Stimulated activated CD8-positive, alpha-beta memory T cell treated with anti-CD3 and anti-CD28 coated beads, Interleukin-15, amount 100 ng/mL, for 1 hour (primary cell): Measurements from ENCODE around the gene ANKS6.

Experiments
- DNase-seq: peaks from one replicate; pipeline ENCODE4 v3.0.0-alpha.2; 2020; ENCODE audit warnings: low read depth

The ANKS6 gene

GRCh38 chr9:98732801-98733200, 63.6 kb downstream of the ANKS6 start:
- no peak for DNase-seq

DNA sequence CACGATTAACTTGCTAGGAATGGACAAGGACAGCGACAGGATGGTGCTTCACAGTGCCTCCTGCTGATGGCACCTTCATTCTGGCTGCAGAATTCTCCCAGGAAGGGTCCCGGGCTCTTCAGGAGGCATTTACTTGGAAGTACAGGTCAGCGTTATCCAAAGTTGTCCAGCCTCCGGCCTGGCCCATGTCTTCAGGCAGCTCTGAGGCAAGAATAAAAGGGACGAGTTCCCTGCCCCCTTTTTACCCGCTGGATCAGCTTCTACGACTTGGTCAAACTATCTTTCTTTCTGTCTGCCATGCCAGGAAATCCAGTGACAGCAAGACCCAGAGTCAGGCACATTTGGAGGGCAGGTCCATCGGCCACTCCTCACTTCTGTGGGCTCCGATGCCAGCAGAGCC, 64.3 kb downstream of the ANKS6 start:
- no peak for DNase-seq

DNA sequence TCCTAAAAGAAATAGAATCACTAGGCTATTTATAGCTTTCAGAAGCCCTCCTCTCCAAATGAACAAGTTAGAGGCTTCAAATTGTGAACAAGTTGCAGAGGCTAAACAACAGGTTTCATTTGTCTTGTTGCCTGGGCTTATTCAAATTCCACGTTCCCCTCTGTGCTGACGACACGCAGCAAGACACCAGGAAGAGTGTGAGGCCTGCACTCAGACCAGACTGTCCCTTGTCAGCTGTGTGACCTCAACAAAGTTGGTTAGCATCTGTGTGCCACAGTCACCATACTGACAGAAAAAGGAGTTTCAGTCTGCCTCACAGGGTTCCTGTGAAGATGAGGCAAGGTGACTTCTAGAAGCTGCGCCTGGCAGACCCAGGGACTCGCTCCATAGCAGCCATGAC, 65.5 kb downstream of the ANKS6 start:
- DNase-seq: no peak

GRCh38 chr9:98728500-98728899, 67.9 kb downstream of the ANKS6 start:
- DNase-seq: no peak

DNA sequence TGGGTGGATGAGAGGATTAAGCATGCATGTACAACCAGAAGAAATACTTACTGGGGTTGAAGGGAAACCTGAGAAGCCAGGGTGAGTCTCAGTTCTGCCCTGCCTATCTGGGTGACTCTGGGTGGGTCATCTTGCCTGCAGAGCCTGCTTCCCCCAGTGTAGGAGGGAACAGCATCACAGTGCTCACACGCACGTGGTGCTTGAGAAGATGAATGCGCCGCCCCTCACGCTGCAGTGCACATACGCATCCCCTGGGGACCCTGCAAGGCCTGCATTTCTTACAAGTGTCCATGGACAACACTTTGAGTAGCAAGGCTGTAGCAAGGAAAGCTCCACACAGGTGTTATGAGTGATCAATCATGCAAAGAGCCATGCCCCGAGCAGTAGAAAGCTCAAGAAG, 68.9 kb downstream of the ANKS6 start:
- no peak for DNase-seq

DNA sequence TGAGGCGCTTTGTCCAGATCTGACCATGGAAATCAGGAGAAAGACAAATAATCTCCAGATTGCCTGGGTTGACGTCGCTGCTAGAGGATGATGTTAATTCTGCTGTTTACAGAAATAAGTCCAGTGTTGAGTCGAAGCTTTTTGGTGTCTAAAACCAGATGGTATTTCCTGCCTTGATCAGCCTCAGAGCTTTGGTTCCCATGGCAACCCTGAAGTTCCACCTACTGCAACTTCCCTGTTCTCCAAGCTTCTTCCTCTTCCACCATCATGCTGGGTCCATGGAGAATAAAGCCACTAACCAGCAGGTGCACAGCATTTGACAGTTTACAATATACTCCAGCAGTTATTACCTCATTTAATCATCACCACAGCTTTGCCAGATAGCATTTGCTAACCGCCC, 69.6 kb downstream of the ANKS6 start:
- DNase-seq: no peak

GRCh38 chr9:98724810-98725530, 71.4 kb downstream of the ANKS6 start:
- no peak for DNase-seq

DNA sequence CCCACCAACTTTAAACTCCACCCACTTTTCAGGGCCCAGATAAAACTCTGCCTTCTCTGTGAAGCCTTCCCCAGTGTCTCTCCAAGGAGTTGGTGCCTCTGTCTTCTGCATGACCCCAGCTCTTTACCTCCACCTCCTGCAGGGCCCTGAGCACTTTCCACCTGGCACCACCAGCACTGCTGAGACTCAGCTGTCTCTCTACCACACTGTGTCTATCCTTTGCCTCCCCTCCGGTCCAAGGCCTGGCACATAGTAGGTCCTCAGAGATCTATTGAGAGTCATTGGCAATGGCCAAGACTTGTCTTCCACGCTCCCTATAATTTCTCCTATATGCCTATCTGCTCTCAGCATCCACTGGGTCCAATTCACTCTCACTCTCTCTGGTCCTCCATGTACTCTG, 74.7 kb downstream of the ANKS6 start:
- no peak for DNase-seq

DNA sequence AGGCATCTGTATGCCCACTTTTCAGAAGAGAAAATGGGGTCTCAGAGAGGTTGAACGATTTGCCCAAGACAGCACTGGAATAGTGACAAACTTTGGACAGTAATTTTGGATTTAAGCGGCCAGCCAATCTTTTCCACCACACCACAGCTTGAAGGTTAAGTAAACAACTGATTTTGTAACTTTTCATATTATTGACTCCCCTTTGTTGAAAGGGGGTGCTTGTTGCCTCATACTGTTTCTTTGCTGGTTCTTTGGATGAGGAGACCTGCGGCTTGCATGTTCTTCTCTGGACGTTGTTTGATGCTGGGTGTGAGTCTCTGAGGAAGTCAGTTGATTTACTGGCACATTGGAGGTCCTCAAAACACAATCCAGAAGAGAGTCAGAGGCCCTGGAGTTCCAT, 76.0 kb downstream of the ANKS6 start:
- DNase-seq: no peak

DNA sequence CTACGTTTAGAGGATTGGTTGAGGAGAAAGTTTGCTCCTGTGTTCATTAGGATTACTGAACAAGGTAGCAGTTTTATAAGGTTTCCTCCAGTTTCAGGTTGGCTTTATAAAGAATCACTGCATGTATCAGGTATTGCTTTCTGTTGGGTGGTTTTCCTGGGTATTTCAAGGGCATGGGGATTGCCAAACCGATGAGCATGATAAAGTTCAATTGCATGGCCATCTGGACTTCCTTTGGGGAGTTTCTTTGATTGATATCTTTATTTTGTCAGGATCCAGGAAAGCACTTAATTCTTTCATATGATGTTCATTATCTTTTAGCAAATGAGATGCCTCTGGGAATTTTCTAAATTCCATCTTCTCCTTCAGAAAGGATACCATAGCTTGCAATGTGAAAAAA, 77.3 kb downstream of the ANKS6 start:
- DNase-seq: no peak

DNA sequence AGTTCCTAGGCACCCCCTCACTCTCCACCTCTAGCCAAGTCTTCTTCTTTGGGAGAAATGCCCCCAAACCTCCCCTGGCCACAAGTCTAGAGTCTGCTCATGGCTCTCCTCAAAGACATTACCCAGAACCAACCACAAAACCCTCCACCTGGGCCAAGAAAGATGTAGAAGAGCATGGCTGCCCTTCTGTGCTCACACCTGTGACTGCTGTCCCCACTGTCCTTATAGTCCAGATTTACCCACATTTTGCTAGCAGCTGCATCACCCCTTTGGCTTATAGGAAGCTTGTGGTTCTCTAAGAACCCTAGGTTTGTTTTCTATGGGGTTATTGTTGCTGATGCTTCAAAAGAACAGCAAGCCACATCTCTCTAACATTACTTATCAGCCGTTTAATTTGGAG, 81.5 kb downstream of the ANKS6 start:
- no peak for DNase-seq

GRCh38 chr9:98712987-98713386, 83.4 kb downstream of the ANKS6 start:
- no peak for DNase-seq

GRCh38 chr9:98709968-98710965, 86.1 kb downstream of the ANKS6 start:
- DNase-seq: no peak

- no peak for DNase-seq
Observed at GRCh38 chr9:98708933-98709911, 87.1 kb downstream of the ANKS6 start, which contains the start of gene GABBR2. Gene GABBR2, minus strand, starts transcription at chr9:98708935. Its CDS starts 198 bp downstream, at chr9:98708737.

DNA sequence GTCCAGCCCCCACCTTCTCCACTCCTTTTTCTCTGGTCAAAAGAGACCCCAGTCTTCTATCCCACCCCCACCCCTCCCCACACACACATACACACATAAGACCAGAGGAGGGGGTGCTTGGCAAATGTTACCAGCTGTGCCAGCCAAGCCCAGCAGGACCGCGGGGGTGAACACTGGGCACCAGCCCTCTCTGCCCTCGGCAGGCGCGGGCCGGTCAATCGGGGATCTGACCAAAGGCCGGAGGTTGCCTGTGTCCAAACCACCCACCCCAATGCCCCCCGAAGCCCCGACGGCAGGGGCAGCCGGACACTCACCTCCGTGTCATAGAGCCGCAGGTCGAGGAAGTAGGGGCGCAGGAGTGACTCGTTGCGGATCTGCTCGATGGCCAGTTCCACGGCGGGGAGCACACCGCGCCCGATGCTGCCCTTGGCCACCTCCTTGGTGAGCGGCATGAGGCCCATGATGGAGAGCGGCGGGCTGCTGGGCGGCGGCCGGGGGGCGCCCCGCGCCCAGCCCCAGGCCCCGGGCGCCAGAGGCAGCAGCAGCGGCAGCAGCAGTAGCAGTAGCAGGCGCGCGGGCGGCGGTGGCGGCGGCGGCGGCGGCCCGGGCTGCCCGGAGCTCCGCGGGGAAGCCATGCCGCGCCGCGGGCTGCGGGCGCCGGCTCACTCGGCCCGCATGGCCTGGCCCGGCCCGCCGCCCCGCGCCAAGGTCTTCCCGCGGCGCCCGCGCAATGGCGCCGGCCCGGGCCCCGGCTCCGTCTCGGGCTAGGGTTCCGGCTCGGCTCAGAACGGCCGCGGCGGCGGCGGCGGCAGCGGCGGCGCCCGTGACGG, 88.0 kb downstream of the ANKS6 start:
- no peak for DNase-seq

GRCh38 chr9:98707166-98708102, 88.9 kb downstream of the ANKS6 start:
- no peak for DNase-seq

DNA sequence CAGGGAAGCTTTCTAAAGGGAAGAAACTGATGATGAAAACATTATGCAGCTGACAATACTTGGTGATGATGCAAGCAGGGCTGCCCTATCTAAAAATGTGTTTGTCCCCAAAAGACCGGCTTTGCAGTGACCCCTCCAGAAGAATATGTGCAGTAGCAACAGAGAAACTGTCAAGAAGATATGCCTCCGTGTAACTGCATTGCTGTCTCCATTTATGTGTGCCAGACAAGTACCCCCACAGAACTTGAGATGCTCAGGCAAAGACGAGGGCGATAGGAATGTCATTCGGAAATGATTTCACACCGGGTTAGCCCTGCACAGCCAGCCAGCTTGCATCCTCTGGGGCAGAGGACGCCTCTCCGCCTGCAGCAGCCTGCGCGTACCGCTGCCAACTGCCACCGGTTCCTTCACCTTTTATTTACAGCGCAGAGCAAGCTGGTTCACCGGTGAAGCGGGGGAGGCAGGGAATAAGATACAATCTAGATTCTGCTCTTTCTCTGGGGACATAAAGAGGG, 89.6 kb downstream of the ANKS6 start:
- no peak for DNase-seq

GRCh38 chr9:98702835-98703380, 93.4 kb downstream of the ANKS6 start:
- DNase-seq: no peak

GRCh38 chr9:98702340-98702739, 94.0 kb downstream of the ANKS6 start:
- no peak for DNase-seq
